ENCODE data around the gene EPB42.
"Not testable (repeated sequence)": the region's sequence is repeated elsewhere in the genome, so short reads cannot be mapped to it uniquely, and the experiment has no call there.

The EPB42 gene

DNA sequence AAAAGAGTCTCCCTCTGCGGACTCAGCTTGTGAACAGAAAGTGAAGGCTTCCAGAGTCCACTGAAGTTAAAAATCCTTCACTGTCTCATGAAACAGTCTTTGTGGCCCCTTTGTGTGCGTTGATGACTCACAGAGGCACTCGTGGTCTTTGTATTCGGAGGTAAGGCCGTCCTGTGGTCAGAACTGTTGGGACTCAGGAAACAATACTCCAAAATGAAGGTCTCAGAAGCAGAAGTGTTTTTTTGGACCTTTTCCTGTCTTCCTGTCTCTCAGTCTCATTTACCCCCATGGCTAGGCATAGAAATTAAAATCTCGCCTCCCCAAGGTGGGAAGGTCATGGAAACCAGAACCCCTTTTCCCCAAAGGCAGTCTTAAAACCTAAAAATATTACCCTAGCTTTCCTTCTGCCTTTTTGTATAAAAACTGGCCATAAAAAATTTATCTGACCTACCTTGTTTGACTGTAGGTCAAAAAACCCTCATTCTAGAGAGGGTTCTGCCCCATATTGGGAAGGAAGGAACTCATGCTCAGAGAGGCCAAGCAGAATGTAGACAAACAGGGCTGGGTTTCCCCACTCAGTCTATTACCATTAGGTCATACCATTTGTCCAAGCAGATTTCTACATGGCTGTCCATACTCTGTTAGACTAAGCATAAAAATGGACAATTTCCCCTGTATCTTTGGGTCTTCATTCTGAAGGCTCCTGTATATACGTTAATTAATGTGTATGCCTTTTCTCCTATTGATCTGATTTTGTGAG lies 19.1 kb upstream of the EPB42 start:
- DNase-seq, result no peak

DNA sequence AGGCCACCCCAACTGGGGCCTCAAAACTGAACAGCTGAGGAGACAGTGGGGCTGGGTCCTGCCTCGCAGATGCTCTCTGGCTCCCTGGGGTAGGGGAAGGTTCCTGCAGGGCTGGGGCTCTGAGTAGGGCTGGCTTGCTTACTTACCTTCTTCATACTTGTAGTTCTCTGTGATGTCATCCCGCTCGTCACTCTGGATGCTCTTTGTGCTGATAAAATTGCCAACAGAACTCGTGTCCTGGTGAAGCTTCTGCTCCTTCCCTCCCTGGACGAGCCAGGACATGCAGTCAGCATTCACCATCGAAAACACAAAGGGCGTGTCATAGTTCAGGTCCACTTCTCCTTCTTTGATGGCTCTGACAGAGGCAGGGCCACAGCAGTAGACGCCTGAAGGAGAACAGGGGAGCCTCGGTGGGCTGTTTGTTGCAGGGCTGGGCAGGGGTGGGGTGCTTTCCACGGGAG lies 17.9 kb upstream of the EPB42 start:
- DNase-seq, result no peak

DNA sequence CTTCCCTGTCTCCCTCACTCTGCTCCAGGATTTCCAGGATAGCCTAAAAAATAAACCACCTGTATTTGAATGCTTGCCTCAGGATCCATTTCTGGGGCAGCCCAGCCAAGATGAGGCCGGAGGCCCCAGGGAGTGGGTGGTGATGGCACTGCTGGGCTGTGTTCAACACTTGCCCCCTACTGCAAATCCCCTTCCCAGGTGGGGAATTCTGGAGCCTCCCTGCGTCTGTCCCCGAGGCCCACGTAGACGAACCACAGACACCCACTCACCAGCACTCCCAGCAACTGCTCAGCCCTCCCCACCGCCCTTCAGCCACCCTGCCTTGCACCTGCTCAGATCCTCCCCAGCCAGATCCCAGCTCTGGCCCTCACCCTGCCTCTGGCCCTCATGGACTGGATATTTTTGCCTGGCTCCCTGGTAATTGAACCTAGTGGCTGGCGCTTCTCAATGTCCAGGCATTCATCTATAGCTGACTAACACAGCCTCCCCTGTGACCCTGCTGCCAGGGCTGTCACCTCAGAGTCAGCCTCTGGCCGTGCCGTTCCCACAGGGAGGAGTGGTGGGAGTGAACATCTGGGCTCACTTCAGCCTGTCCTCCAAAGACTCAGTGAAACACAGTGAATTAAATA lies 17.1 kb upstream of the EPB42 start:
- DNase-seq, result no peak

DNA sequence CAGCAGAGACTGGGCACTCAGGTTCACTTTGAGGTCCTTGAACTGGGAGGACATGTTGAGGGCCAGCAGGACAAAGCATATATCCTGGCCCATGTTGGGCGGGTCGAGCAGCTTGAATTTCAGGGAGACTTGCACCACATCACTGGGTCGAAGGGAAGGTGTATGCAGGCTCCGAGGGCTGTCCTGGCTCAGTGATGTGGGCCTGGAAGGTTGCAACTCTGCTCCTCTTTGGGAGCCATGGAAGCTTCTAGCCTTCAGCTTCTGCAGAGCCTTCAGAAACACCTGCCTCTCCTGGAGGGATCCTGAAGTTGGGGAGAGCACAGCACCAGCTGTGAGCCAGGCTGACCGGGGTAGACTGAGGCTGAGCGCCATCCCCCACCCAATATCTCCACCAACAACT lies 14.7 kb upstream of the EPB42 start:
- DNase-seq, result no peak

DNA sequence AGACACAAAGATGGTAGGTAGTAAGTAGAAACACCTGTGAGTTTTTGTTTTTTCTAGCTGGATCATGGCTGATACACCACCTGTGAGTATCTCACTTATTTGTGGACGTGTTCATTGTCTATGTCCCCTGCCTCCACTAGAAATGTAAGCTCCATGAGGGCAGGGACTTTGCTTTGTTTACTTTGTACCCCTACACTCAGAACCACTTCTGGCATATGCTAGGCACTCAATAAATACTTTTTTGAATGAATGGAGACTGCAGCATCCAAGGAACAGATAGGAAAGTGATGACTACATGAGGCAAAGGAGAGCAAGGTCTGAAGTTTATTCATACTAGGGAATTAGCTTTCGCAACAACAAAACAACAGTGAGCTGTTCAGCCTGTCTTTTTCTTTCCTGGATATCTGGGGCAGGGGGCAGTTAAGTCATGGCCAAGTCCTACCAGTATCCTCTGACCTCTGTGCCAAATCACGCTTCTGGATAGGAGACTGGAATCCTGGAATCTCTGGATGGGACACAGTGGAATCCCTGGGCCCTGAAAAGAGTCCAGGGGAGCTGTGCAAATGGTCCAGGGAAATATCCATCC lies 11.6 kb upstream of the EPB42 start:
- DNase-seq, result no peak

DNA sequence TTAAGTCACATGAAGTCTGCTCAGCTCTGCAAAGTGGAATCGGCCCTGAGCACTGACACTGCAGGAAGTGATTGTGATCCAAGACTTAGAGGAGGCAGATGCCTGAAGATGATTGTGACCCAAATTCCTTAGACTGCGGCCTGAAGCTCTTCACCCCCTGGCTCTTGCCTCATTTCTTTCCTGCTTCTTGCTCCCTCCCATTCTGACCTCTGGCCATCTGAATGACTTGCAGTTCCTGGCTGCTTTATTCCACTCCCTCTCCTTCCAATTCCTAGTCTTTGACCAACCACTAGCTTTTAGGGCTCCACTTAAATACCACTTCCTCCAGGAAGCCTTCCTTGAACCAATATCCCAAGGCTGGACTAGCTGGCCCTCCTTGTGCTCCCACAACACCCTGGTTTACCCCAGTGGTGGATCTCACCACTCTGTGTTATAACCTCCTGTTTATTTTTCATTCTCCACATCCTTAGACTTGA lies 9.9 kb upstream of the EPB42 start:
- DNase-seq, result no peak

DNA sequence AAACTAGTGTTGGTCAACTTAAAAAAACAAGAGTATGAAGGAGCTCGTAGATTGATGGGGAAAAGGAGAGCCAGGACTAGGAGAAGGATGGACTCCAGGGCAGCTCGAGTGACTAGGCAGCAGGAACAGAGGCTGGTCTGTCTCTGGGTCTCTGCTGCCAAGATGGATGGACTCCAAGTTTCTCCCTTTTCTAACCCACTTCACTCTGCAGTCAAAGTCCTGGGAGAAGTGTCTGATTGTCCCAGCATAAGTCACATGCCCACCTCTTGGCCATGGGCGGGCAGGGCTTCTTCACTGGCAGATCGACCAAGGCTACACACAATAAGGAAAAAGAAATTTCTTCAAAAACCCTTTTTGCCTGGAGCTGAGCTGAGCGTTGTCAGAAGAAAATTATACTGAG lies 9.2 kb upstream of the EPB42 start:
- DNase-seq, result no peak

DNA sequence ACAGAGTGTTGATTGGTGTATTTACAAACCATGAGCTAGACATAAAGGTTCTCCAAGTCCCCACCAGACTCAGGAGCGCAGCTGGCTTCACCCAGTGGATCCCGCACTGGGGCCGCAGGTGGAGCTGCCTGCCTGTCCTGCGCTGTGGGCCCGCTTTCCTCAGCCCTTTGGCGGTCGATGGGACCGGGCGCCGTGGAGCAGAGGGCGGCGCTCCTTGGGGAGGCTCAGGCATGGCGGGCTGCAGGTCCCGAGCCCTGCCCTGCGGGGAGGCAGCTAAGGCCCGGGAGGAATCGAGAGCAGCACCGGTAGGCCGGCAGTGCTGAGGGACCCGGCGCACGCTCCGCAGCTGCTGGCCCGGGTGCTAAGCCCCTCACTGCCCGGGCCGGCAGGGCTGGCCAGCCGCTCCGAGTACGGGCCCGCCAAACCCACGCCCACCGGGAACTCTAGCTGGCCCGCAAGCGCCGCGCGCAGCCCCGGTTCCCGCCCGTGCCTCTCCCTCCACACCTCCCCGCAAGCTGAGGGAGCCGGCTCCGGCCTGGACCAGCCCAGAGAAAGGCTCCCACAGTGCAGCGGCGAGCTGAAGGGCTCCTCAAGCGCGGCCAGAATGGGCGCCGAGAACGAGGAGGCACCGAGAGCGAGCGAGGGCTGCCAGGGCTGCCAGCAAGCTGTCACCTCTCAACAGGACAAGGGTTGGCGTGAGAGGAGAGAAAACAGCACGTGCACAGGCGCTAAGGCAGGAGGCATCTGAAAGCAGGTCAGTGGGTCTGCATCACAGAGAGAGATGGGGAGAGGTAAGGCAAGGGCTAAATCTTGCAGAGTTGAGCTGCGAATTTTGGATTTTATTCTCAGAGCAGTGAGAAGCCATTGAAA lies 5.9 kb upstream of the EPB42 start:
- DNase-seq, result no peak

DNA sequence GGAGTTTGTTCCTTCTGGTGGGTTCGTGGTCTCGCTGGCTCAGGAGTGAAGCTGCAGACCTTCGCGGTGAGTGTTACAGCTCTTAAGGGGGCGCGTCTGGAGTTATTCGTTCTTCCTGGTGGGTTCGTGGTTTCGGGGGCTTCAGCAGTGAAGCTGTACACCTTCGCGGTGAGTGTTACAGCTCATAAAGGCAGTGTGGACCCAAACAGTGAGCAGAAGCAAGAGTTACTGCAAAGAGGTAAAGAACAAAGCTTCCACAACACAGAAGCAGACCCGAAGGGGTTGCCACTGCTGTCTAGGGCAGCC lies 5.1 kb upstream of the EPB42 start:
- DNase-seq, result not testable (repeated sequence)

DNA sequence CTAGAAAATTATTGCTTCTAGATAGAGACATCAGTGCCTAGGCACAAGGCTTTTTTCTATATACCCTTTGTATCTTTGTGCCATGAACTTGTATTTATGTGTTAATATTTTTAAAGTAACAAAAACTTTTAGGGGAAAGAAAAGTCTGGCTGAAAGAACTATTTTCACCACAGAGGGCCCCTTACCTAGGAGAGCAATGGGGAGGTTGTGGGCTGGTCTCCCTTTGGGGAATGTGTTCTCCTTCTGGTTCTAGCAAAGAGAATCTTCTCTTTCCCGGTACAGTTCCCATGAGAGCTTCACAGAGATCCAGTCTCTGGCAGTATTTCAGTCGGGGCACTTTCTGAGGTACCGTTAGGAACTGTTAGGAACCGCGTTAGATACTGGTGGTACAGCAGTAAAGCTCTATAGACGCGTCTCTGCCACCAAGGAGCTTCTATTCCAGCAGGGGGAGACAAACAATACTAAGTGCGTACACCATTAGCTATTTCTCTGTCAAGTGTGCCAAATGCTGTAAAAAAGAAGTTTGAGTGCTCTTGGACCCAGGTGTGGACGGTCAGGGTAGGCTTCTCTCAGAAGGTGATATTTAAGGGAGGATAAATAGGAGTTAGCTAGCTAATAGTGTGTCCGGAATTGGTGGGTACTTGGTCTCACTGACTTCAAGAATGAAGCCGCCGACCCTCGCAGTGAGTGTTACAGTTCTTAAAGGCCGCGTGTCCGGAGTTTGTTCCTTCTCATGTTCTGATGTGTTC lies 4.6 kb upstream of the EPB42 start:
- peak; percentile 62 for DNase-seq

DNA sequence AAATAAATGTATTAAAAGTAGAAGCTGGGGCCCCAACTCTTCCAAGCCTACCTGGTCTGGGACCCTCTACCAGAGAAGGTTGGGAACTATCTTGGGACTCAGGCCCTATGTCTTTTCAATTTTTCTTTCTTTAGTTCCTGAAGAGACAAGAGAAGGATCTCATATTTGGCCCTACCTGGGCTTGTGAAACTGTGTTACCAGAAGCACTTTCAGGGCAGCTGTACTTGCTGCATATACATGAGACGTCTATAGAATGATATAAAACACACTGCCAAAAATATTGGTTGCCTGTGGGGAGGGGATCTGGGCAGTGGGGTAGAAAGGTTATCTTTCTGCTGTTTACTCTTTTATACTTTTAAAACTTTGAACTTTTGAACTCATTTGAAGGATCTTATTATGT lies 604 bp upstream of the EPB42 start:
- no peak for DNase-seq

DNA sequence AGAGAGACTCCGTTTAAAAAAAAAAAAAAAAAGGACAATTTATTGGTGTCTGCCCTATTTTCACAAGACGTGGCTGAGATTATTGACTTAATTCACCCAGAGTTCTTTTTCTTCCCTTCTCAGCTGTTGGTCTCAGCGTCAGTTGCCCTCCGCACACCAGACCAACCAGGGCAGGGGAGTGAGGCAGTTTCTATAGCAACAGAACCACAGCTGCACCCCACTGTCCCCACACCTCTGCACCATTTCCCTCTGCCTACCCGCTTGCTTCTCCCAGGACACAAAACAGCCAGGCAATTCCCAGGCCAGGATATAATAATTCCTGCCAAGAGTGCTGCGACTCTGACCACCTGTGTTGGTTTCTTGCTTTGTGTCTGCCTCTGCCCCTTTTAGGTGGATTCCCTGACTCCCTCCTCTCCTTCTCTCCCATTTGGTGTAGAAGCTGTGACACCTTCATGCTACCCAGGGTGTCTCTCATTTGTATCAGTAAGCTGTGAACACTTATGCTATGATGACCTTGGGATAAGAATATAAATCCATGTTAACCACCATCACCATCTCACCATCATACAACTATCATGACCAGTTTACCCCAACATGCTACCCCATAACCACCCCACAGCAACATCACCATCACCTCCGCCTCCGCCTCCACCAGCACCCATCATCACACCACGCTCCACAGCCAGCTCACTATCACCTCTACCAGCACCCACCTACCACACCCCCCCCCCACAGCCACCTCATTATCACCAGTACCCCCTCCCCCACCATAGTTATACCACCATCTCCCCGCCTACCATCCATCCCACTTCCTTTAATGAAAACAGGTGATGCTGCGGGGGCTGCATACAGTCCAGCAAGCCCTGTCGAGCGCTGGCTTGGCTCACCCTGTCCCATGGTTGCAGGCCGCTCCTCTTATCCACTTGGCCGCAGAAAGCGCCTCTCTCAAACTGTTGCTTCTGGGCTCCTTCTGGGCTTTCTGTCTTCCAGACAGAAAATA lies 589 bp downstream of the EPB42 start:
- DNase-seq, result no peak

DNA sequence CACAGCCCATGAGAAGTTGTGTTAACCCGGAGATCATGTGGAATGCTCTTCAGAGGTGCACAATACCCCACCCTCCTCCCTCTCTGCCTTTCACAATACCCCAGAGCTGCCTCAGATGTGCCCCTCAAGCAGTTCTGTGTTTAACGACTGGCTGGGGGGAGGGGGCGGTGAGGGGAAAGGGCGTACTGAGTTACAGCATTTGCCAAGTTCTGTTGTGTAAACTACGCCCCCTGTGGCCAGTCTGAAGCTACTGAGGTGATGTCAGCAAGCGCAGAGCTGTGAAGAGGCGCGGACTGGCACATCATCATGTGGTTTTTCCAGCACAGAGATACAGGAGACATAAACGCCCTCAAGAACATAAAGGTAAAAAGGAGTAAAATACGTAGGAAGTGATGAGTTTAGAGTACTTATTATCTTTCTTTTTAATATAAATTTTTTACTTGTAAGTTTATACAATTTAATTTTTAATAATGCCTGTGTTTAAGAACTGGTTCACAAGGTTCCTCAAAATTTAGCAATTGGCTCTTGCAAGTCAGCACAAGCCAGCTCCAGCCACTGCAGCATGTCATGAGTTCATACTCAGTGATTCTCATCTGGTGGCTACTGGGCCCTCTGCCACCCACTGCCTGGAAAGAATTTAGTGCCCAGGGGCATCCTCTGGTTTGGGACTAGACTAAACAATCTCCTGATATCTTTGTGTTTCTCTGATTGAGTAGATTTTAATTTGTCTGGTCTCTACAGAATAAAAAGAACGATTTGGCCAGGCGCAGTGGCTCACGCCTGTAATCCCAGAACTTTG lies 1.7 kb downstream of the EPB42 start:
- DNase-seq, result no peak

DNA sequence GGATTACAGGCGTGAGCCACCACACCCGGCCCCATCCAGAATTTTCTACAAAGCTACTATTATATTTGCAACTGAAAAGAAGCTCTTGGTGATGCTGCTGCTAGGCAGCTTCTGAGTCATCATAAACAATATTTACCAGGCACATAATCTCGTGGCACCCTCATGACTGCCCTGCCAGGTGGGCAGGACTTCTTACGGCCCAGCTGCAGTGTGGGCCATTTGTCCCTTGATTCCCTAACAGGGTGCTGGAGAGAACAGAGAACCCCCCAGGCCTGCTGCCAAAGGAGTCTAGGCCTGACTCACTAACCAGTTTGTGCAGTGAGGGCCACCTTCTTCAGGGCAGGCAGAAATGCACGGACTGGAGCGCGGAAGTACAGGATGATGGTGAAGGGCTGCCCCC lies 4.9 kb downstream of the EPB42 start:
- DNase-seq, result no peak

DNA sequence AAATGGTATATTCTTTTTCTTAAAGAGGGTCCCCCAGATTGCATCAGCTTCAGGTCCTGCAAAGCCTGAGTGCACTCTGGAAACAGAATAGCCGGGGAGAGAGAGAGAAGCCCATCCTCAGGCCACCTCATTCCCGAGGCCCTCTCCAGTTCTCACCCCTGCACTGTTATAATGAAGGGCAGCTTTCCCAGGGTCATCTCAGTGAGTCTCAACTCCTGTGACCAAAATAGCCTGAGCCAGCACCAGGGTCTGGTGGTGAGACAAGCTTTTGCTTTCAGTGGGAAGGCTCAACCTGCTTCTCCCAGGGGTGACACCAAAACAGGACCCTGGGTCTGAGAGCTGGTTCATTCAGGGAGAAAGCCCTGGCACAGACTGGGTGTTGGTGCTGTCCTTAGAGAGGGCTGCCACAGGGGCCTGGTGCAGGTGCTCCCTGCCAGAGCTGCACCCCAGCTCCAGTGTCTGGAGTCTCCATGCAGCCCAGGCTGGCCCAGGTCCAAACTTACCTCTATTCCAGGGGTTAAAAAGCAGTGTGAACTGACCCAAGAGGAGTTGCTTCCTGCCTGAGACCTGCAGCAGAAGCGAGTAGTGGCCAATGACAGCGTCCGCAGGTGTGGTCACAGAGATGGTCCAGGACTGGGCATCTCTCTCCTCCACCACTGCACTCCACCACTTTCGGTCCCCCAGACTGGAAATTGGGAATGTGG lies 6.1 kb downstream of the EPB42 start:
- no peak for DNase-seq

DNA sequence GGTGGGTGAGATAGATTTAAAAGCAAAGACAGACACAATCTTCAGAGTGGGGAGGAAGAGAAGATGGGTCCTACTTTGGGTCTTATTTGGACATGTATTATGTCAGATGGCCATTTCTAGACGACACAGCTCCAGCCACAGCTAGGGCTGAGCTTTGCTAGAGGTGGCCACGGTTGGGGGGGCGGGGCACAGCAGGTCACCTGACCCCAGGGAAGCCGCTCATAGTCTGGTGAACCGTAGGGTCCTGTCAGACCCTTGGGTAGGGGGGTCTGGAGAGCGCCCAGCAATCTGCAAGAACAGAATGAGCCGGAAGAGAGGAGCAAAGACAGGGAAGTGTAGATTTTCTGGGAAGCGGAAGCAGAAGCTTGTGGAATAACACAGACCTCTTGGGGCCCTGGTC lies 6.6 kb downstream of the EPB42 start:
- DNase-seq, result no peak

DNA sequence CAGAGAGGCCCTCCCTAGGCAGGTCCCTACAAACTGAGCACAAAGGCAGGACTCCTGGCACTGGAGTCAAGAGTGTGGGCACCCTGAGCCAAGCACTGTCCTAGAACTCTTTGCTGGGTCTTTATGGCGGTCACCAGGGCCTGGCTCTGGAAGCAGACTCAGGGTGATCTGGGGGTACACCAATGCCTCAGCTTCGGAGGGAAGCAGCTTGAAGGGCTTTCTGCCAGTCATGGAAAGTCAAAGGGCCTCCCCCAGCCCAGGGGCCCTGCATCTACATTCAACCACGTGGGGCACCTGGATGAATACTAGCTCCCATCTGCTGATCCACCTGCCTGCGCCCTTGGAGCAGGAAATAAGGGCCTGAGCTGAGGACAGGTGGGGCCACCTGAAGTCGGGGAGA lies 7.4 kb downstream of the EPB42 start:
- DNase-seq, result no peak

DNA sequence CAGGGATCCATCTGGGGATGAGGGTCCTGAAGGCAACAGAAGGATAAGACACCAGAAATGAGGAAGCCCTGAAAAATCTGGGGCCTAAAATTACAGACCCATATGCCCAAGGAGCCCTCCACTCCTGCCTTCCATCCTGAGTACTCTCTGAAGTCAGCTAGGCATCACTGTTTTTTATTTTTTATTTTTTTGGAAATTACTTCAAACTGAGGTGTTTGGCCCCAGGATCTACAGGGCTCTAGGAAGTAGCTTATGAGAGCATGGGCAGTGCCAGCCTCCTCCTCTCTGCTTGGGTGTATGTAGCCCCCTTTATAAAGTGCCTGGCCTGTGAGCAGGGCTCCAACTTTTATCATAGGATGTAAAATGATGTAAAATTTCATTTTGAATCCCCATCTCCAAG lies 7.9 kb downstream of the EPB42 start:
- DNase-seq, result no peak

DNA sequence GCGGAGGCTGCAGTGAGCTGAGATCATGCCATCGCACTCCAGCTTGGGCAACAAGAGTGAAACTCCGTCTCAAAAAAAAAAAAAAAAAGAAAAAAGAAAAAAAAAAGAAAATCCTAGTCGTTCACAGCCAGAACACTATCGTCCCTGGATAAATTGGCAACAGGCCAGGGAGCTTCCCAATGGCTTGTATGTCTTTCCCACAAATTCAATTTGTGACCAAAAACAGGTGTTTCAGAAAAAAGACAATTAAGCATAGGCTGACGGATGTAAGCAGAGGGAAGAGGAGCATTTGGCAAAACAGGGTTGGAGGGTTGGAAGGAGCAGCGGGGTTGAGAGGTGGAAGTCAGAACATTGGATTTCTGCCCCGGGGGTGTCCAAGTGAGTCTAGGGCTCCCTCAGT lies 8.5 kb downstream of the EPB42 start:
- DNase-seq, result no peak

DNA sequence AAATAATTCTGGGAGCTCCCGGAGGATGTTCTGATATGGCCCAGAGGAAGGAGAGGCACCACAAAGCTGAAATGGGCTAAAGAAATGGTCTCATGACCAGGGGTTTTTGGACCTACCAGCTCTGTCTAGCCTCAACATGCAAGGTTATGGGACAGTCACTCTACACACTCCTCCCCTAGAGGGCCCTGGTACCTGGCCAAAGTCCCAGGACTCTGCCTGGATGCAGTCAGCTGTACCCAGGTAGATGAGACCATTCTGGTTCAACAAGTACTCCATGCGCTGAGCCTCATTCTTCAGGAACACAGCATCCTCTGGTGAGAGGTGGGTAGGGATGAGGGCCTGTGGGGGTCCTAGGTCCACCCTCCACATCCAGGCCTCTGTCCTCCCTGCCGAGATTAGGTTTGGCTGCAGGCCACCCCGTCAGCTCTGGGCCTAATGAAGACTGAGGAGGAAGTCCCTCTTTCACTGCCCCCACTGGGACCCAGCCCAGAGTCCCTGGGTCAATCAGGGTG lies 9.5 kb downstream of the EPB42 start:
- no peak for DNase-seq
